Measurements from ENCODE around the gene NAA20. TPM values are rescaled to one million over a fixed set of nuclear protein-coding genes. Genes with fewer than 3 reads are reported as not detected.
A peak's percentile ranks its signal among the peaks of the same experiment; 100 is the strongest.
"Not testable (repeated sequence)": the region's sequence is repeated elsewhere in the genome, so short reads cannot be mapped to it uniquely, and the experiment has no call there.

Gene NAA20
- total RNA-seq, 1 donor from 2014 or later: 86.3 TPM

GRCh38 chr20:19996222-19996621 is 20.9 kb upstream of the NAA20 start:
- H3K27ac Mint-ChIP-seq: no peak overlapping the region
- H3K4me3 Mint-ChIP-seq: no peak overlapping the region
- no peaks in the 10 kb centered on the region for H3K36me3 Mint-ChIP-seq (ENCODE audit: low read depth)
- no peaks in the 10 kb centered on the region for H3K4me1 Mint-ChIP-seq (ENCODE audit: low read depth)
- DNase-seq (ENCODE audit: low spot score): no peak
- H3K9me3 Mint-ChIP-seq: no peaks in the 10 kb centered on the region
- intact Hi-C loops (cut with micrococcal nuclease): no loop called here
- H3K27me3 Mint-ChIP-seq (ENCODE audit: insufficient read depth): peaks cover 1% of the 10 kb centered on the region

GRCh38 chr20:19996917-19997316 is 20.2 kb upstream of the NAA20 start:
- Mint-ChIP-seq H3K27ac (no peak overlapping the region), H3K9me3 (no peaks in the 10 kb centered on the region), H3K36me3 (ENCODE audit: low read depth) (no peaks in the 10 kb centered on the region), H3K4me1 (ENCODE audit: low read depth) (no peaks in the 10 kb centered on the region), H3K4me3 (no peak overlapping the region), H3K27me3 (ENCODE audit: insufficient read depth) (peaks cover 5% of the 10 kb centered on the region)
- DNase-seq (ENCODE audit: low spot score): no peak
- intact Hi-C loops (cut with micrococcal nuclease): no loop called here

GRCh38 chr20:19998990-19999705 is 18.0 kb upstream of the NAA20 start:
- H3K9me3 Mint-ChIP-seq: no peaks in the 10 kb centered on the region
- H3K27me3 Mint-ChIP-seq (ENCODE audit: insufficient read depth): peaks cover 18% of the 10 kb centered on the region
- no peak overlapping the region for H3K4me3 Mint-ChIP-seq
- H3K27ac Mint-ChIP-seq: no peak overlapping the region
- H3K36me3 Mint-ChIP-seq (ENCODE audit: low read depth): no peaks in the 10 kb centered on the region
- peaks cover 15% of the 10 kb centered on the region for H3K4me1 Mint-ChIP-seq (ENCODE audit: low read depth)
- intact Hi-C loops (cut with micrococcal nuclease): no loop called here
- DNase-seq (ENCODE audit: low spot score): no peak

- intact Hi-C loops (cut with micrococcal nuclease): no loop called here
- Mint-ChIP-seq H3K9me3 (no peaks in the 10 kb centered on the region), H3K27ac (no peak overlapping the region), H3K4me1 (ENCODE audit: low read depth) (peaks cover 15% of the 10 kb centered on the region), H3K36me3 (ENCODE audit: low read depth) (no peaks in the 10 kb centered on the region), H3K4me3 (no peak overlapping the region), H3K27me3 (ENCODE audit: insufficient read depth) (peaks cover 18% of the 10 kb centered on the region)
- DNase-seq (ENCODE audit: low spot score): no peak
These were observed 16.8 kb upstream of the NAA20 start for GRCh38 chr20:20000211-20000968.

GRCh38 chr20:20002101-20002998 is 14.8 kb upstream of the NAA20 start:
- H3K9me3 Mint-ChIP-seq: no peaks in the 10 kb centered on the region
- peaks cover 18% of the 10 kb centered on the region for H3K27me3 Mint-ChIP-seq (ENCODE audit: insufficient read depth)
- no peak overlapping the region for H3K4me3 Mint-ChIP-seq
- no peak overlapping the region for H3K27ac Mint-ChIP-seq
- peaks cover 15% of the 10 kb centered on the region for H3K4me1 Mint-ChIP-seq (ENCODE audit: low read depth)
- no peaks in the 10 kb centered on the region for H3K36me3 Mint-ChIP-seq (ENCODE audit: low read depth)
- intact Hi-C loops (cut with micrococcal nuclease): no loop called here
- DNase-seq (ENCODE audit: low spot score): no peak

GRCh38 chr20:20003031-20003954 is 13.9 kb upstream of the NAA20 start:
- Mint-ChIP-seq H3K27me3 (ENCODE audit: insufficient read depth) (peaks cover 18% of the 10 kb centered on the region), H3K27ac (no peak overlapping the region), H3K36me3 (ENCODE audit: low read depth) (no peaks in the 10 kb centered on the region), H3K9me3 (no peaks in the 10 kb centered on the region), H3K4me3 (peak overlapping the region; percentile 19), H3K4me1 (ENCODE audit: low read depth) (peaks cover 15% of the 10 kb centered on the region)
- intact Hi-C loops (cut with micrococcal nuclease): no loop called here
- no peak for DNase-seq (ENCODE audit: low spot score)

- H3K27ac Mint-ChIP-seq; intact Hi-C loops (cut with micrococcal nuclease); H3K36me3 Mint-ChIP-seq (ENCODE audit: low read depth); H3K9me3 Mint-ChIP-seq; DNase-seq (ENCODE audit: low spot score): not testable (repeated sequence)
- Mint-ChIP-seq H3K27me3 (ENCODE audit: insufficient read depth) (peaks cover 19% of the 10 kb centered on the region), H3K4me1 (ENCODE audit: low read depth) (peaks cover 15% of the 10 kb centered on the region), H3K4me3 (peak overlapping the region; percentile 19)
These were observed 13.2 kb upstream of the NAA20 start for GRCh38 chr20:20003955-20004322.

GRCh38 chr20:20005342-20005741 is 11.8 kb upstream of the NAA20 start:
- Mint-ChIP-seq H3K4me3 (no peak overlapping the region), H3K27me3 (ENCODE audit: insufficient read depth) (peaks cover 21% of the 10 kb centered on the region), H3K4me1 (ENCODE audit: low read depth) (peaks cover 15% of the 10 kb centered on the region), H3K9me3 (no peaks in the 10 kb centered on the region), H3K27ac (no peak overlapping the region), H3K36me3 (ENCODE audit: low read depth) (no peaks in the 10 kb centered on the region)
- intact Hi-C loops (cut with micrococcal nuclease): no loop called here
- no peak for DNase-seq (ENCODE audit: low spot score)

- Mint-ChIP-seq H3K4me3 (no peak overlapping the region), H3K27ac (no peak overlapping the region), H3K27me3 (ENCODE audit: insufficient read depth) (peaks cover 6% of the 10 kb centered on the region), H3K9me3 (no peaks in the 10 kb centered on the region), H3K4me1 (ENCODE audit: low read depth) (no peaks in the 10 kb centered on the region), H3K36me3 (ENCODE audit: low read depth) (no peaks in the 10 kb centered on the region)
- no peak for DNase-seq (ENCODE audit: low spot score)
- intact Hi-C loops (cut with micrococcal nuclease): loop anchor here (10.0 kb wide), 3 partner anchors 485 to 1875 kb away; partner anchors contain the start of genes KAT14 and PET117
These were observed 7.3 kb upstream of the NAA20 start for GRCh38 chr20:20009784-20010253.

- no peak for DNase-seq (ENCODE audit: low spot score)
- no peaks in the 10 kb centered on the region for H3K4me1 Mint-ChIP-seq (ENCODE audit: low read depth)
- peaks cover 6% of the 10 kb centered on the region for H3K27me3 Mint-ChIP-seq (ENCODE audit: insufficient read depth)
- no peak overlapping the region for H3K4me3 Mint-ChIP-seq
- no peaks in the 10 kb centered on the region for H3K9me3 Mint-ChIP-seq
- no peak overlapping the region for H3K27ac Mint-ChIP-seq
- no peaks in the 10 kb centered on the region for H3K36me3 Mint-ChIP-seq (ENCODE audit: low read depth)
- intact Hi-C loops (cut with micrococcal nuclease): loop anchor here (10.0 kb wide), 3 partner anchors 484 to 1876 kb away; partner anchors contain the start of genes KAT14 and PET117
These were observed 6.3 kb upstream of the NAA20 start for GRCh38 chr20:20010639-20011500.

GRCh38 chr20:20012541-20012940 is 4.6 kb upstream of the NAA20 start:
- Mint-ChIP-seq H3K36me3 (ENCODE audit: low read depth) (no peaks in the 10 kb centered on the region), H3K27me3 (ENCODE audit: insufficient read depth) (peaks cover 6% of the 10 kb centered on the region), H3K9me3 (no peaks in the 10 kb centered on the region), H3K4me3 (no peak overlapping the region), H3K4me1 (ENCODE audit: low read depth) (peaks cover 5% of the 10 kb centered on the region), H3K27ac (no peak overlapping the region)
- DNase-seq (ENCODE audit: low spot score): no peak
- intact Hi-C loops (cut with micrococcal nuclease): loop anchor here (10.0 kb wide), 3 partner anchors 482 to 1878 kb away; partner anchors contain the start of genes KAT14 and PET117

All from activated T-helper 1 cell treated with anti-CD3 and anti-CD28 coated beads, Interleukin-12 subunit alpha, Interleukin-12 subunit beta, Interleukin-2, Interleukin-4 antibody, amounts not matched to agents 30 ng/mL and 10 ng/mL and 1 ng/mL, durations not matched to agents 14 hours and 24 hours and 36 hours (primary cell).